Measurements from ENCODE around the gene C14orf180.
"Not testable (repeated sequence)": the region's sequence is repeated elsewhere in the genome, so short reads cannot be mapped to it uniquely, and the experiment has no call there.

C14orf180 gene

GRCh38 chr14:104614126-104614812, 34.7 kb downstream of the C14orf180 start:
- no peak for DNase-seq (ENCODE audit: low spot score)

- DNase-seq (ENCODE audit: low spot score) = no peak
Observed at GRCh38 chr14:104624939-104625338, 45.4 kb downstream of the C14orf180 start.

- no peak for DNase-seq (ENCODE audit: low spot score)
Observed at GRCh38 chr14:104632781-104633180, 53.2 kb downstream of the C14orf180 start.

GRCh38 chr14:104633276-104634137, 53.9 kb downstream of the C14orf180 start:
- no peak for DNase-seq (ENCODE audit: low spot score)

- DNase-seq (ENCODE audit: low spot score) = no peak
Observed at GRCh38 chr14:104634138-104634760, 54.7 kb downstream of the C14orf180 start.

GRCh38 chr14:104634886-104635570, 55.5 kb downstream of the C14orf180 start:
- no peak for DNase-seq (ENCODE audit: low spot score)

GRCh38 chr14:104635717-104636116, 56.2 kb downstream of the C14orf180 start:
- no peak for DNase-seq (ENCODE audit: low spot score)

- DNase-seq (ENCODE audit: low spot score) = no peak
Observed at GRCh38 chr14:104636131-104636530, 56.6 kb downstream of the C14orf180 start.

GRCh38 chr14:104636846-104637545, 57.4 kb downstream of the C14orf180 start:
- not testable (repeated sequence) for DNase-seq (ENCODE audit: low spot score)

GRCh38 chr14:104637546-104638003, 58.0 kb downstream of the C14orf180 start:
- DNase-seq (ENCODE audit: low spot score) = no peak

GRCh38 chr14:104638190-104638589, 58.6 kb downstream of the C14orf180 start:
- DNase-seq (ENCODE audit: low spot score) = no peak

GRCh38 chr14:104638927-104639450, 59.4 kb downstream of the C14orf180 start:
- DNase-seq (ENCODE audit: low spot score) = no peak

GRCh38 chr14:104639471-104639870, 59.9 kb downstream of the C14orf180 start:
- DNase-seq (ENCODE audit: low spot score) = no peak

Data from hematopoietic multipotent progenitor cell treated with erythropoietin and hydrocortisone succinate and interleukin-3 and kit ligand, for 17 days (in vitro differentiated cells).